ENCODE data around the gene KCTD15. TPM values are rescaled to one million over a fixed set of nuclear protein-coding genes. Genes with fewer than 3 reads are reported as not detected.

KCTD15 gene
- polyA plus RNA-seq, 1 donor (not counting 4 experiments of a cell fraction or from before 2014, with no cell fraction given): 16.2 TPM

- no peaks in the 10 kb centered on the region for H4K20me1 ChIP-seq (ENCODE audit: control insufficient read depth, extremely low read depth, insufficient read depth, low read length)
- dilution Hi-C loops (cut with MboI; ENCODE audit: extremely low pct_ligation_motif_present, low sequenced_read_pairs): no loop called here
- H3K4me3 ChIP-seq (ENCODE audit: control insufficient read depth in 2 of 3, extremely low read depth in 1 of 3, insufficient read depth in 2 of 3, low read depth in 1 of 3, low read length in 3 of 3): no peak overlapping the region
- no peak for TF ChIP-seq CTCF (optimal IDR thresholded peaks at IDR 0.05 in 1 of 3, IDR thresholded peaks at IDR 0.05 in 1 of 3, conservative IDR thresholded peaks at IDR 0.05 in 1 of 3; ENCODE audit: extremely low read depth in 1 of 3, insufficient read depth in 2 of 3, low read length in 3 of 3)
- TF ChIP-seq EZH2 (IDR thresholded peaks at IDR 0.05; ENCODE audit: low read length): no peak
- H3K9me3 ChIP-seq (ENCODE audit: control insufficient read depth, low read depth, low read length): no peaks in the 10 kb centered on the region
- no peak overlapping the region for H3K4me2 ChIP-seq (ENCODE audit: control insufficient read depth, extremely low read depth, insufficient read depth, low read depth, low read length)
- FAIRE-seq (no peak), DNase-seq (ENCODE audit: low read depth, low spot score) (no peak)
- peaks cover 3% of the 10 kb centered on the region for H3K27me3 ChIP-seq (ENCODE audit: control insufficient read depth, extremely low read depth, insufficient read depth, low read length)
- no peaks in the 10 kb centered on the region for H3K9me1 ChIP-seq (ENCODE audit: control insufficient read depth, extremely low read depth, insufficient read depth, low read length)
- H3K27ac ChIP-seq (ENCODE audit: control insufficient read depth, insufficient read depth, low read length): no peak overlapping the region
- H3K79me2 ChIP-seq (ENCODE audit: control insufficient read depth, insufficient read depth, low read length): no peaks in the 10 kb centered on the region
- no peaks in the 10 kb centered on the region for H3K36me3 ChIP-seq (ENCODE audit: control insufficient read depth in 2 of 2, extremely low read depth in 1 of 2, insufficient read depth in 2 of 2, low read length in 2 of 2)
- H3K4me1 ChIP-seq (ENCODE audit: control insufficient read depth, extremely low read depth, insufficient read depth, low read length): no peaks in the 10 kb centered on the region
- H2AFZ ChIP-seq (ENCODE audit: control insufficient read depth, low read length): no peak overlapping the region
- no peak overlapping the region for H3K9ac ChIP-seq (ENCODE audit: control insufficient read depth, extremely low read depth, insufficient read depth, low read length)
Observed at GRCh38 chr19:33840783-33841182, 44.1 kb downstream of the KCTD15 start.

GRCh38 chr19:33841685-33842084 is 45.0 kb downstream of the KCTD15 start:
- Histone ChIP-seq H2AFZ (ENCODE audit: control insufficient read depth, low read length) (no peak overlapping the region), H3K9me3 (ENCODE audit: control insufficient read depth, low read depth, low read length) (no peaks in the 10 kb centered on the region), H3K79me2 (ENCODE audit: control insufficient read depth, insufficient read depth, low read length) (no peaks in the 10 kb centered on the region), H3K9me1 (ENCODE audit: control insufficient read depth, extremely low read depth, insufficient read depth, low read length) (no peaks in the 10 kb centered on the region), H4K20me1 (ENCODE audit: control insufficient read depth, extremely low read depth, insufficient read depth, low read length) (no peaks in the 10 kb centered on the region), H3K4me1 (ENCODE audit: control insufficient read depth, extremely low read depth, insufficient read depth, low read length) (no peaks in the 10 kb centered on the region), H3K27me3 (ENCODE audit: control insufficient read depth, extremely low read depth, insufficient read depth, low read length) (peaks cover 3% of the 10 kb centered on the region), H3K36me3 (ENCODE audit: control insufficient read depth in 2 of 2, extremely low read depth in 1 of 2, insufficient read depth in 2 of 2, low read length in 2 of 2) (no peaks in the 10 kb centered on the region), H3K4me2 (ENCODE audit: control insufficient read depth, extremely low read depth, insufficient read depth, low read depth, low read length) (no peak overlapping the region), H3K4me3 (ENCODE audit: control insufficient read depth in 2 of 3, extremely low read depth in 1 of 3, insufficient read depth in 2 of 3, low read depth in 1 of 3, low read length in 3 of 3) (no peak overlapping the region), H3K27ac (ENCODE audit: control insufficient read depth, insufficient read depth, low read length) (no peak overlapping the region), H3K9ac (ENCODE audit: control insufficient read depth, extremely low read depth, insufficient read depth, low read length) (no peak overlapping the region)
- DNase-seq (ENCODE audit: low read depth, low spot score) (no peak), FAIRE-seq (no peak)
- dilution Hi-C loops (cut with MboI; ENCODE audit: extremely low pct_ligation_motif_present, low sequenced_read_pairs): no loop called here
- no peak for TF ChIP-seq EZH2 (IDR thresholded peaks at IDR 0.05; ENCODE audit: low read length)
- TF ChIP-seq CTCF (optimal IDR thresholded peaks at IDR 0.05 in 1 of 3, IDR thresholded peaks at IDR 0.05 in 1 of 3, conservative IDR thresholded peaks at IDR 0.05 in 1 of 3; ENCODE audit: extremely low read depth in 1 of 3, insufficient read depth in 2 of 3, low read length in 3 of 3): no peak
